Naive thymus-derived CD4-positive, alpha-beta T cell (primary cell): ENCODE measurements around the gene ACVR1B. TPM values are rescaled to one million over a fixed set of nuclear protein-coding genes. Genes with fewer than 3 reads are reported as not detected.

Source experiments
- ATAC-seq: fragments of 150-1000 bp; cut with Tn5 transposase; 2 replicates; pipeline ENCODE4 v1.10.0; 2021; ENCODE audit warnings: mild to moderate bottlenecking, moderate library complexity
- CTCF ChIA-PET: fragments of 350-600 bp; sonication (Branson Sonifier 250); formaldehyde crosslinking; loops from one replicate; lab custom pipeline; 2021; ENCODE audit warnings: antibody characterized with exemption; lab: Charles Lee
- POLR2A ChIA-PET: fragments of 350-600 bp; sonication (Branson Sonifier 250); formaldehyde crosslinking; loops from one replicate; lab custom pipeline; 2021; ENCODE audit warnings: antibody characterized with exemption, inconsistent platforms; lab: Charles Lee
- DNase-seq, 9 donors: peaks; one replicate each; pipeline versions ENCODE4 v3.0.0 to v3.0.0-alpha.2; 2020 to 2022; ENCODE audit warnings: mixed read lengths in 1 of 9
- H3K27ac ChIP-seq: one replicate; pipeline ENCODE4 v1.7.0; 2013; ENCODE audit warnings: mild to moderate bottlenecking, low read depth, low read length, moderate library complexity
- H3K27me3 ChIP-seq, 2 donors: one replicate each; pipeline ENCODE4 v1.7.0; 2013; ENCODE audit warnings: low read length in 2 of 2, mild to moderate bottlenecking in 2 of 2, moderate library complexity in 2 of 2; ENCODE audit not compliant: control insufficient read depth in 2 of 2, insufficient read depth in 2 of 2
- H3K36me3 ChIP-seq, 3 experiments: 1 replicate in 2 of 3; 2 replicates in 1 of 3; pipeline ENCODE4 v1.7.0; 2013; ENCODE audit warnings: low read length in 3 of 3, mild to moderate bottlenecking in 3 of 3, moderate library complexity in 1 of 3; ENCODE audit not compliant: insufficient read depth in 3 of 3, control insufficient read depth in 2 of 3
- H3K4me1 ChIP-seq, 2 donors: one replicate each; pipeline ENCODE4 v1.7.0; 2013; ENCODE audit warnings: low read length in 2 of 2, mild to moderate bottlenecking in 2 of 2, moderate library complexity in 1 of 2; ENCODE audit not compliant: control insufficient read depth in 2 of 2, insufficient read depth in 2 of 2
- H3K4me3 ChIP-seq: 2 replicates; pipeline ENCODE4 v1.7.0; 2013; ENCODE audit warnings: mild to moderate bottlenecking, low read length
- H3K9me3 ChIP-seq, 3 experiments: 1 replicate in 2 of 3; 2 replicates in 1 of 3; pipeline ENCODE4 v1.7.0; 2013; ENCODE audit warnings: low read length in 3 of 3; ENCODE audit not compliant: control insufficient read depth in 2 of 3
- H3K27ac Mint-ChIP-seq, 9 donors: one replicate each; pipeline ENCODE4 v1.8.0; 2020 to 2022; ENCODE audit warnings: mixed read lengths in 9 of 9, mild to moderate bottlenecking in 8 of 9, moderate library complexity in 5 of 9, inconsistent platforms in 2 of 9
- H3K27me3 Mint-ChIP-seq, 5 donors: one replicate each; pipeline ENCODE4 v1.8.0; 2021 to 2022; ENCODE audit warnings: mixed read lengths in 5 of 5, mild to moderate bottlenecking in 1 of 5
- H3K36me3 Mint-ChIP-seq, 5 donors: one replicate each; pipeline ENCODE4 v1.8.0; 2020 to 2022; ENCODE audit warnings: mixed read lengths in 5 of 5, mild to moderate bottlenecking in 3 of 5, inconsistent platforms in 1 of 5
- H3K4me1 Mint-ChIP-seq, 7 donors: one replicate each; pipeline ENCODE4 v1.8.0; 2020 to 2022; ENCODE audit warnings: mixed read lengths in 7 of 7, mild to moderate bottlenecking in 3 of 7, inconsistent platforms in 1 of 7
- H3K4me3 Mint-ChIP-seq, 10 donors: one replicate each; pipeline ENCODE4 v1.8.0; 2020 to 2022; ENCODE audit warnings: mild to moderate bottlenecking in 10 of 10, mixed read lengths in 10 of 10, moderate library complexity in 6 of 10, inconsistent platforms in 2 of 10
- H3K9me3 Mint-ChIP-seq, 11 donors: one replicate each; pipeline ENCODE4 v1.8.0; 2020 to 2022; ENCODE audit warnings: mixed read lengths in 11 of 11, mild to moderate bottlenecking in 4 of 11, inconsistent platforms in 1 of 11, moderate library complexity in 1 of 11
- intact Hi-C, 2 donors: fragments of 100-400 bp; cut with micrococcal nuclease; formaldehyde crosslinking; loops; one replicate each; pipeline ENCODE4 v1.15.1; 2023
- polyA plus RNA-seq, 2 donors: library from polyadenylated mRNA; unstranded; fragments of 300-500 nt; fragmentation: Illumina TruSeq; gene quantifications; one replicate each; pipeline ENCODE4 v1.2.3, GENCODE V29; 2021
- total RNA-seq, 6 experiments: library from RNA in 5 of 6; stranded (reverse) in 5 of 6; gene quantifications; 1 replicate in 5 of 6; 2 replicates in 1 of 6; pipeline ENCODE4 v1.2.3 and lab custom pipeline; 2021 to 2026

The ACVR1B gene
- total and polyA plus RNA-seq, 7 experiments from 2014 or later: 2.5 to 14.8 (median 12.8) TPM

DNA sequence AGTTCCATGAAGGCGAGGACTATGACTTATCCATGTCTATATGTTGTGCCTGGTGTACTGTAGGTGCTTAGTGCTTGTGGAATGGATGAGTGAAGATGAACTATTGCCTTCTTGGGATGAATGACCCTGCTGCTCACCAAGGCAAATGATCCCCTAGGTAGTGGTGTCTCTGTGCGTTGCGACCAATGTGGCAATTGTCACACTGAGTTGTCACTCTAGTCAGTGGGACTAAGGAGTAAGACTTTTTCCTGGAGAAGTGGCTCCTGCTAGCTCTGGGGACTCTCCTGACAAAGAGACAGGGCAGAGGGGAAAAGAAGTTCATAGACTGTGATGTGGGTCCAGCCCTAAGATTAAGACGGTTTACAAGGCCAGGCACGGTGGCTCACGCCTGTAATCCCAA lies 3.4 kb upstream of the ACVR1B start:
- Mint-ChIP-seq H3K4me3 (no peak overlapping the region), H3K4me1 (peaks cover 6 to 16% (median 11%) of the 10 kb centered on the region in 7 donors), H3K9me3 (peaks cover 5 to 25% (median 13%) of the 10 kb centered on the region in 11 donors), H3K27ac (no peak overlapping the region), H3K27me3 (peaks cover 0 to 55% (median 4%) of the 10 kb centered on the region in 5 donors), H3K36me3 (peaks cover 6 to 12% (median 9%) of the 10 kb centered on the region in 5 donors)
- Histone ChIP-seq H3K9me3 (peaks cover 0 to 14% (median 0%) of the 10 kb centered on the region in 3 experiments), H3K36me3 (peaks cover 0 to 5% (median 0%) of the 10 kb centered on the region in 3 experiments), H3K27ac (no peak overlapping the region), H3K4me3 (no peak overlapping the region), H3K4me1 (peaks cover 12 to 13% of the 10 kb centered on the region in 2 donors), H3K27me3 (peaks cover 0 to 4% of the 10 kb centered on the region in 2 donors)
- intact Hi-C loops: no loop called here
- ChIA-PET POLR2A (interaction anchor here (0.6 to 1.0 kb wide), 2 partner anchors 16 to 18 kb away, joined by 3 read pairs; no protein-coding TSS in a partner anchor), CTCF (no interaction called here)
- DNase-seq (no peak), ATAC-seq (no peak)

DNA sequence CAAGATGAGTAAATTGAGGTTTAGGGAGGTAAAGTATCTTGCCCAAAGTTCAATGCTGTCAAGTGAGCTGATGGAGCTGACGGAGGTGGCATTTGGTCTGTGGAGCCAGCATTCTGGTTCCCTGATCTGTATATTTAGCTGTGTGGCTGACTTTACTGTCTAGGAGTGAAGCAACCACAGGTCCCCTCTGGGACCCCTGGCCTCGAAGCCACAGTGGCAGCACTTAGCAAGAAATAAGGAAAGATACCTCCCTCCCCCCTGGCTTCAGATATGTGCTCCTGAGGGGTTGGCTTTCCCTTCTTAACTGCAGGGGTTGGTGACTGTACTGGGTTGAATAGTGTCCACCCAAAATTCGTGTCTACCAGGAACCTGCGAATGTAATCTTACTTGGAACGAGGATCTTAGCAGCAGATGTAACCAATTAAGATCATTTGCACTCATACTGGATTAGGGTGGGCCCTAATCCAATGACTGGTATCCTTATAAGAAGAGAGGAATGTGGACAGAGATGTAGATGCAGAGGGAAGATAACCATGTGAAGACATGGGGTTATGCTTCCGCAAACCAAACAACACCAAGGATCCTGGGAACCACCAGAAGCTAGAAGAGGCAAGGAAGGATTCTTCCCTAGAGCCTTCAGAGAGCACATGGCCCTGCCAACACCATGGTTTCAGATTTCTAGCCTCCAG lies 2.0 kb upstream of the ACVR1B start:
- H3K27ac Mint-ChIP-seq: peak overlapping the region in 3 of 9 donors; percentile 42 to 67 (median 62)
- H3K4me1 Mint-ChIP-seq: peaks cover 20 to 30% (median 22%) of the 10 kb centered on the region in 7 donors
- H3K36me3 Mint-ChIP-seq: peaks cover 2 to 7% (median 5%) of the 10 kb centered on the region in 5 donors
- ChIA-PET CTCF (interaction anchor here (0.5 to 1.7 kb wide), 5 partner anchors 22 to 135 kb away, joined by 3 to 5 read pairs (median 3); no protein-coding TSS in a partner anchor), POLR2A (interaction anchor here (1.0 to 1.3 kb wide), 2 partner anchors 16 to 129 kb away, joined by 3 to 4 read pairs; no protein-coding TSS in a partner anchor)
- ATAC-seq (no peak), DNase-seq (no peak)
- peaks cover 16 to 20% of the 10 kb centered on the region in 2 donors for H3K4me1 ChIP-seq
- H3K9me3 ChIP-seq: peaks cover 0 to 7% (median 0%) of the 10 kb centered on the region in 3 experiments
- no peak overlapping the region for H3K4me3 ChIP-seq
- H3K4me3 Mint-ChIP-seq: peak overlapping the region in 9 of 10 donors; percentile 1 to 67 (median 41)
- peaks cover 0 to 58% (median 0%) of the 10 kb centered on the region in 5 donors for H3K27me3 Mint-ChIP-seq
- H3K27ac ChIP-seq: no peak overlapping the region
- intact Hi-C loops: loop anchor here (2.0 to 10.0 kb wide), 4 partner anchors 21 to 1058 kb away; partner anchors contain the start of gene EIF4B (in 1 of the 2)
- peaks cover 0 to 5% (median 0%) of the 10 kb centered on the region in 3 experiments for H3K36me3 ChIP-seq
- H3K27me3 ChIP-seq: no peaks in the 10 kb centered on the region
- peaks cover 1 to 17% (median 9%) of the 10 kb centered on the region in 11 donors for H3K9me3 Mint-ChIP-seq

- peaks cover 0 to 4% (median 0%) of the 10 kb centered on the region in 5 donors for H3K36me3 Mint-ChIP-seq
- ChIA-PET CTCF (interaction anchor here (0.9 to 1.7 kb wide), 3 partner anchors 21 to 75 kb away, joined by 3 to 5 read pairs (median 3); no protein-coding TSS in a partner anchor), POLR2A (interaction anchor here (1.0 to 1.6 kb wide), 5 partner anchors 20 to 130 kb away, joined by 3 to 7 read pairs (median 4); no protein-coding TSS in a partner anchor)
- Histone ChIP-seq H3K4me1 (peaks cover 16 to 20% of the 10 kb centered on the region in 2 donors), H3K27me3 (no peaks in the 10 kb centered on the region), H3K36me3 (peaks cover 0 to 5% (median 0%) of the 10 kb centered on the region in 3 experiments), H3K27ac (peak overlapping the region; percentile 83), H3K9me3 (no peaks in the 10 kb centered on the region), H3K4me3 (peak overlapping the region; percentile 70)
- no peak for DNase-seq
- peak overlapping the region; percentile 79 to 97 (median 94) for H3K27ac Mint-ChIP-seq
- peaks cover 0 to 64% (median 0%) of the 10 kb centered on the region in 5 donors for H3K27me3 Mint-ChIP-seq
- H3K4me1 Mint-ChIP-seq: peaks cover 24 to 43% (median 35%) of the 10 kb centered on the region in 7 donors
- intact Hi-C loops: loop anchor here (1.0 to 10.0 kb wide), 11 partner anchors 20 to 1057 kb away; partner anchors contain the start of genes ATG101 (in 1 of the 2), EIF4B (in 1 of the 2) and TAMALIN (in 1 of the 2)
- peak; percentile 25 for ATAC-seq
- peak overlapping the region; percentile 87 to 100 (median 97) for H3K4me3 Mint-ChIP-seq
- peaks cover 0 to 8% (median 0%) of the 10 kb centered on the region in 11 donors for H3K9me3 Mint-ChIP-seq
Measured at GRCh38 chr12:51950682-51951198, 759 bp upstream of the ACVR1B start.

- intact Hi-C loops: loop anchor here (1.0 to 10.0 kb wide), 11 partner anchors 19 to 1055 kb away; partner anchors contain the start of genes ATG101 (in 1 of the 2), EIF4B (in 1 of the 2) and TAMALIN (in 1 of the 2)
- Mint-ChIP-seq H3K4me3 (peak overlapping the region; percentile 71 to 90 (median 80)), H3K36me3 (peaks cover 0 to 3% (median 0%) of the 10 kb centered on the region in 5 donors), H3K9me3 (peaks cover 0 to 2% (median 0%) of the 10 kb centered on the region in 11 donors), H3K27ac (peak overlapping the region in 8 of 9 donors; percentile 60 to 90 (median 78)), H3K4me1 (peaks cover 25 to 49% (median 39%) of the 10 kb centered on the region in 7 donors), H3K27me3 (peaks cover 0 to 62% (median 0%) of the 10 kb centered on the region in 5 donors)
- H3K9me3 ChIP-seq: no peaks in the 10 kb centered on the region
- peaks cover 0 to 5% (median 0%) of the 10 kb centered on the region in 3 experiments for H3K36me3 ChIP-seq
- POLR2A ChIA-PET: interaction anchor here (1.0 to 1.6 kb wide), 4 partner anchors 13 to 29 kb away, joined by 3 to 11 read pairs (median 6); no protein-coding TSS in a partner anchor
- peak overlapping the region; percentile 59 for H3K4me3 ChIP-seq
- peak overlapping the region; percentile 88 for H3K27ac ChIP-seq
- H3K4me1 ChIP-seq: peaks cover 16 to 20% of the 10 kb centered on the region in 2 donors
- ATAC-seq (no peak), DNase-seq (peak in 3 of 9 donors; percentile 30 to 31 (median 30))
- CTCF ChIA-PET: interaction anchor here (0.6 kb wide), 1 partner anchor 616 kb away, joined by 4 read pairs; no protein-coding TSS in a partner anchor
- no peaks in the 10 kb centered on the region for H3K27me3 ChIP-seq
Measured at GRCh38 chr12:51951843-51952722, 584 bp downstream of the ACVR1B start.

GRCh38 chr12:51953089-51953488 lies 1.6 kb downstream of the ACVR1B start:
- CTCF ChIA-PET: interaction anchor here (0.6 kb wide), 1 partner anchor 28 kb away, joined by 3 read pairs; no protein-coding TSS in a partner anchor
- peaks cover 25 to 56% (median 46%) of the 10 kb centered on the region in 7 donors for H3K4me1 Mint-ChIP-seq
- Histone ChIP-seq H3K27ac (peak overlapping the region; percentile 45), H3K27me3 (no peaks in the 10 kb centered on the region), H3K36me3 (peaks cover 0 to 5% (median 0%) of the 10 kb centered on the region in 3 experiments), H3K4me3 (peak overlapping the region; percentile 11), H3K9me3 (no peaks in the 10 kb centered on the region), H3K4me1 (peaks cover 16 to 20% of the 10 kb centered on the region in 2 donors)
- POLR2A ChIA-PET: no interaction called here
- ATAC-seq (no peak), DNase-seq (no peak)
- peak overlapping the region in 8 of 9 donors; percentile 21 to 86 (median 74) for H3K27ac Mint-ChIP-seq
- peak overlapping the region; percentile 71 to 90 (median 80) for H3K4me3 Mint-ChIP-seq
- H3K27me3 Mint-ChIP-seq: peaks cover 0 to 53% (median 0%) of the 10 kb centered on the region in 5 donors
- H3K36me3 Mint-ChIP-seq: peaks cover 0 to 5% (median 0%) of the 10 kb centered on the region in 5 donors
- peaks cover 0 to 2% (median 0%) of the 10 kb centered on the region in 11 donors for H3K9me3 Mint-ChIP-seq
- intact Hi-C loops: loop anchor here (5.0 to 10.0 kb wide), 2 partner anchors 128 to 1054 kb away; partner anchors contain the start of gene EIF4B (in 1 of the 2)
